Motor neuron (in vitro differentiated cells): ENCODE results near the gene PKHD1. TPM values are rescaled to one million over a fixed set of nuclear protein-coding genes. Genes with fewer than 3 reads are reported as not detected.

ENCODE experiments used
- ATAC-seq, 8 experiments: fragments of 200-7000 bp; cut with Tn5 transposase; replicated peaks in 6 of 8; 2 replicates each; pipeline ENCODE4 v1.8.0; 2021; ENCODE audit warnings: mild to moderate bottlenecking in 8 of 8, moderate library complexity in 8 of 8
- H3K27ac ChIP-seq, 2 donors: fragments of 250-450 bp; sonication (Bioruptor Pico); 2 replicates each; pipeline ENCODE4 v1.9.0; 2021; ENCODE audit warnings: antibody characterized with exemption in 2 of 2, mild to moderate bottlenecking in 2 of 2, moderate library complexity in 1 of 2
- H3K4me1 ChIP-seq, 2 donors: fragments of 250-450 bp; sonication (Bioruptor Pico); replicated peaks in 1 of 2; 2 replicates each; pipeline ENCODE4 v1.6.1; 2021; ENCODE audit warnings: antibody characterized with exemption in 2 of 2, mild to moderate bottlenecking in 2 of 2, moderate library complexity in 1 of 2
- H3K4me3 ChIP-seq, 5 donors: fragments of 250-450 bp; sonication (Bioruptor Pico); 2 replicates each; pipeline ENCODE4 v1.9.0; 2021; ENCODE audit warnings: antibody characterized with exemption in 5 of 5, mild to moderate bottlenecking in 5 of 5, moderate library complexity in 4 of 5
- WGBS, 10 experiments: fragments of 450-650 bp; shearing (Covaris generic); methylation state at CpG; one replicate each; pipeline ENCODE4 v1.0.0; 2022; 5-methylcytosine and 5-hydroxymethylcytosine counted together
- in situ Hi-C, 9 experiments: fragments of 400-800 bp; cut with MboI; loops; one replicate each; pipeline ENCODE4 v1.15.0; 2021; ENCODE audit warnings: low sequenced_read_pairs in 9 of 9, low pct_unique_long_range_greater_than_20kb in 2 of 9; ENCODE audit not compliant: unreplicated experiment in 9 of 9
- total RNA-seq, 8 experiments: library from RNA; unstranded; fragments of 300-600 nt; gene quantifications; 2 replicates each; pipeline versions ENCODE4 v1.2.3 to v1.2.4, GENCODE V29; 2022

Gene PKHD1
- total RNA-seq, 8 experiments from 2014 or later, result under 0.01 to 0.14 (median 0.09) TPM; not detected in 1

DNA sequence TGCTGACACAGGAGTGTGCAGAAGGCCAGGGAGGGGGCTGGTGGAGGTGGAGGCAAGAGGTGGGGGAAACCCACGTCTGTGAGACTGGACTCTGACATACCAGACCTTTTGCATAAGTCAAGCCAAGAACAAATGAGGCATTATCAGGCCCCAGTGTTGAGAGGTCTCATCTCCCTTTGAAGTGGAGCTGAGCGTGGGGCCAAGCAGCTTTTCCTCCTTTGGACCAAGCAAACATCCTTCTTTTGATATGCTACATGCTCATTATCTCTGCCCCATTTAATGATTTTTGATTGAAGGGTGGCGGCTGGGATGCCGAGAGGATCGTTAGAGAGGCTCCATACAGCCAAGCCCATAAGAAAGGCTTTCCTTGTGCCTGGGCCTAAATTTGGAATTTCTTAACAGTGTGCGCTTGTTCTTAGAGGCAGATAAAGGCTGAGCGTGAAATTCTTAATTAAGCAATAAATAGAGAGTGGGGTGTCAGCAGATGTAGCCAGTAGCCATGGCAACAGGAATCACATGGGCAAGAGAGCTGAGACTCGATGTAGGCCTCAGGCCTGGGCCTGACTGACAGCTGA lies 244.5 kb downstream of the PKHD1 start:
- WGBS, 10 experiments, result 0 to 42% (median 15%) methylated on average over 1 to 6 of the region's 8 CpGs; no CpG with 5 or more reads in 3 of the 10 experiments
- peak in 5 of 8 experiments; percentile 68 to 83 (median 77) for ATAC-seq
- Histone ChIP-seq H3K4me3 (no peak overlapping the region), H3K4me1 (peaks cover 41 to 49% of the 10 kb centered on the region in 2 donors), H3K27ac (peak overlapping the region; percentile 25 to 66)
- in situ Hi-C loops, result loop anchor here in 2 of 9 experiments (25.0 kb wide), 1 partner anchor 1031 kb away; the partner anchor contains the start of gene TFAP2B (in 2 of the 2)

- peak in 7 of 8 experiments; percentile 6 to 62 (median 38) for ATAC-seq
- in situ Hi-C loops, result loop anchor here in 2 of 9 experiments (25.0 kb wide), 1 partner anchor 1030 kb away; the partner anchor contains the start of gene TFAP2B (in 2 of the 2)
- Histone ChIP-seq H3K4me1 (peaks cover 41 to 49% of the 10 kb centered on the region in 2 donors), H3K27ac (peak overlapping the region; percentile 43 to 66), H3K4me3 (no peak overlapping the region)
- 0 to 60% (median 16%) methylated on average over 1 to 5 of the region's 11 CpGs; no CpG with 5 or more reads in 2 of the 10 experiments for WGBS, 10 experiments
Measured at GRCh38 chr6:51842061-51842803, 245.2 kb downstream of the PKHD1 start.

DNA sequence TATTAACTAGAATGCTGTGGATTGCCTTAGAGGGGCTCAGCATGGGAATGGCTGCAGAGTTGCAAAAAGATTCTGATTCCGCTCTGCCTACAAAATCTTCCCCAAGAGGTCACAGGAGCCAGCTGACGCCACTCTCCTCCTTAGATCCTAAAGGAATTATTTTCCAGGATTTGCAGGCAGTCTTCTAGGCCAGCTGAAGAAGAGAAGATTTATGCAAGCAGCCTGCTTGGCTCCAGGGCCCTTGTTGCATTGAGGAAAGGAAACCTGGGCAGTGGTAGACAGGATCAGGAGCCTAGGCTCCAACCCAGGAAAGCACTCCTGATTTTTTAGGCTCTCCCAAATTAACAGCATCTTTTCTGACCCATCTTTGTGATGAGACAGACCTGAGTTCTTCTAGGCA lies 245.8 kb downstream of the PKHD1 start:
- peaks cover 41 to 49% of the 10 kb centered on the region in 2 donors for H3K4me1 ChIP-seq
- peak in 6 of 8 experiments; percentile 23 to 86 (median 37) for ATAC-seq
- WGBS, 10 experiments, result 0 to 100% (median 58%) methylated on average over 1 to 2 of the region's 2 CpGs; no CpG with 5 or more reads in 2 of the 10 experiments
- H3K27ac ChIP-seq, result peak overlapping the region; percentile 43 to 64
- no peak overlapping the region for H3K4me3 ChIP-seq
- in situ Hi-C loops, result loop anchor here in 2 of 9 experiments (25.0 kb wide), 1 partner anchor 1029 kb away; the partner anchor contains the start of gene TFAP2B (in 2 of the 2)

GRCh38 chr6:51839726-51840374 lies 247.6 kb downstream of the PKHD1 start:
- Histone ChIP-seq H3K27ac (peak overlapping the region in 1 of 2 donors; percentile 24), H3K4me1 (peaks cover 41 to 49% of the 10 kb centered on the region in 2 donors), H3K4me3 (no peak overlapping the region)
- in situ Hi-C loops, result loop anchor here in 2 of 9 experiments (25.0 kb wide), 1 partner anchor 1028 kb away; the partner anchor contains the start of gene TFAP2B (in 2 of the 2)
- 4 to 55% (median 26%) methylated on average over 1 to 4 of the region's 4 CpGs; no CpG with 5 or more reads in 2 of the 10 experiments for WGBS, 10 experiments
- ATAC-seq, result peak in 7 of 8 experiments; percentile 38 to 59 (median 51)

DNA sequence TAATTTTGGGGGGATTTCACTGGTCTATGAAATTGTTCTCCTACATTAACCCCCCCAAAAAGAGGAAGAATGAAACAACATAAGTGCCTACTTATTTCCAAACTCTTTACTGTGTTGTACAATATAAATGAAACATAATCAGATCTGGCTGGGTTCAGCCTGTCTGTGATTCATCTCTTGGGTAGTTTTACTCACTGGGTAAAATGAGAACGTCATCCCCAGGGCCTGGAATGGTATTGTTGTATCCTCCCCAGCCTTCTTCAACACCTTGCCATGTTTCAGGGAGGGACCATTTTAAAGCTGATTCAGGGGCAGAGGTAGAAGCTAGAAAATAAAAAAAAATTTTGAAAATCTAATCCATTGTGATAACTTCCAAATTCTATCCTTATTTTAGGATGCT lies 256.7 kb downstream of the PKHD1 start:
- Histone ChIP-seq H3K4me3 (no peak overlapping the region), H3K4me1 (peaks cover 0 to 10% of the 10 kb centered on the region in 2 donors), H3K27ac (no peak overlapping the region)
- no peak for ATAC-seq
- WGBS, 10 experiments, result 0 to 100% (median 44%) methylated on average over 1 of the region's 1 CpG; no CpG with 5 or more reads in 3 of the 10 experiments
- in situ Hi-C loops, result loop anchor here in 2 of 9 experiments (25.0 kb wide), 1 partner anchor 1018 kb away; the partner anchor contains the start of gene TFAP2B (in 2 of the 2)

DNA sequence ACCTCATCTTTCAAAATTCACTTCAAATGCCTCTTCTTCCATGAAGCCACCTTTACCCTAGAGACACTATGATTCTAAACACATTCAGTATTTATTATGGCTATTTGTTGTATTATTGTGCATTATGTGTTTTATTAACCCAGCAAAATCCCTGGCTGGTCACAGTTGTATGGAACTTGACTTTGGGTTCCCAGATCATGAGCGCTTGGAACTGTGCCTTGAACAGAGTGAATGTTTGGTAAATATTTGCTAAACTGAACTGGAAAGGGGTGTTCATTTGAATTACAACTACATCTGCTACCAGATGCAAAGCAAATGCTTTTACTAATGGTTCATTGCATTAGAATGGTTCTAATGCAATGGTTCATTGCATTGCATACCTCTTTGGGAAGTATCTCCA lies 259.8 kb downstream of the PKHD1 start:
- H3K4me3 ChIP-seq, result no peak overlapping the region
- in situ Hi-C loops, result loop anchor here in 2 of 9 experiments (25.0 kb wide), 1 partner anchor 1015 kb away; the partner anchor contains the start of gene TFAP2B (in 2 of the 2)

GRCh38 chr6:51824940-51825339 lies 262.5 kb downstream of the PKHD1 start:
- ATAC-seq, result peak in 1 of 8 experiments; percentile 73
- no peak overlapping the region for H3K4me3 ChIP-seq
- in situ Hi-C loops, result loop anchor here in 3 of 9 experiments (25.0 kb wide), 1 partner anchor 1013 kb away; the partner anchor contains the start of gene TFAP2B (in 3 of the 3)
- H3K4me1 ChIP-seq, result peaks cover 0 to 10% of the 10 kb centered on the region in 2 donors
- H3K27ac ChIP-seq, result no peak overlapping the region

More for the DNA sequence above, 259.8 kb downstream of the PKHD1 start:
- ATAC-seq, result no peak
- peaks cover 0 to 10% of the 10 kb centered on the region in 2 donors for H3K4me1 ChIP-seq
- H3K27ac ChIP-seq, result no peak overlapping the region
- 0 to 80% (median 61%) methylated on average over 1 of the region's 1 CpG; no CpG with 5 or more reads in 4 of the 10 experiments for WGBS, 10 experiments

DNA sequence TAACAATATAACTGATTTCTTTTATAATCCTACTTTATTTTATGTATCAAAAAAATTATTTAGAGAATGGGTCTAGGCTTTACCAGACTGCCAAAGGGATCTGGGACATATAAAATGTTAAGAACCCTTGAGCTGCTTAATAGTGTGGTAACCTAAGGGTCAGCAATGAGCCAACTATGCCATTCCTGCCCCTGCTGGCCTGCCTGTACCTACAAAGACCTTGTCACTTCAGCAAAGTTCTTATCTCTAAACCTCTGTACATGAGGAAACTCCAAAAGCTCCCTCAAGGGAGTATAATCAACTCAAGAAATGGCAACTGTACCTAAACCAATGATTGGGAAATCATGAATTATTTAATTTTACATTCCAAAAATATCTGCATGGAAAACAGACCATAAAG lies 266.9 kb downstream of the PKHD1 start:
- no peak for ATAC-seq
- Histone ChIP-seq H3K27ac (no peak overlapping the region), H3K4me1 (peaks cover 13 to 17% of the 10 kb centered on the region in 2 donors), H3K4me3 (no peak overlapping the region)
- in situ Hi-C loops, result loop anchor here in 1 of 9 experiments (25.0 kb wide), 1 partner anchor 1008 kb away; the partner anchor contains the start of gene TFAP2B

DNA sequence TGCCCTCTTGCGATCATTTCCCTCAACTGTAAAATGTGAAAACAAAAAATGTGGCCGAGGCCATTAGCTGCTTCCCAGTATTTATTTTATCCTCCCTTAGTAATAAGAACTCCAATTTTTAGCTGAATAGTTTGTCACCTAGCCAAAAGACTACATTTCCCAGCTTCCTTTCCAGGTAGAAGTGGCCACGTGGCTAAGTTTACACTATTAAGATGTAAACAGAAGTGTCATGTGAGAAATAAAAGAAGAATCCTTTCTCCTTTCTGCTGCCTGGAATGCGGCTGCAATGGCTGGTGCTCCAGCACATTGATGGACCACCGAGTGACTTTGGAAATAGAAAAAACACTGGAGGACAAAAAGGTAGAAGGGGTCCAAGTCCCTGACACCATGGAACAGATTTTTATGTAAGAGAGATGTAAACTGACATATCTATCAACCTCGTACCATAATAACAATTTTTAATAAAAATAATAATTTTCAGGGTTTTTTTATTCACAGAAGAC lies 268.8 kb downstream of the PKHD1 start:
- Histone ChIP-seq H3K4me3 (no peak overlapping the region), H3K4me1 (peaks cover 13 to 17% of the 10 kb centered on the region in 2 donors), H3K27ac (no peak overlapping the region)
- in situ Hi-C loops, result loop anchor here in 1 of 9 experiments (25.0 kb wide), 1 partner anchor 1006 kb away; the partner anchor contains the start of gene TFAP2B
- ATAC-seq, result no peak
- 21 to 100% (median 61%) methylated on average over 2 to 6 of the region's 6 CpGs; no CpG with 5 or more reads in 1 of the 10 experiments for WGBS, 10 experiments

DNA sequence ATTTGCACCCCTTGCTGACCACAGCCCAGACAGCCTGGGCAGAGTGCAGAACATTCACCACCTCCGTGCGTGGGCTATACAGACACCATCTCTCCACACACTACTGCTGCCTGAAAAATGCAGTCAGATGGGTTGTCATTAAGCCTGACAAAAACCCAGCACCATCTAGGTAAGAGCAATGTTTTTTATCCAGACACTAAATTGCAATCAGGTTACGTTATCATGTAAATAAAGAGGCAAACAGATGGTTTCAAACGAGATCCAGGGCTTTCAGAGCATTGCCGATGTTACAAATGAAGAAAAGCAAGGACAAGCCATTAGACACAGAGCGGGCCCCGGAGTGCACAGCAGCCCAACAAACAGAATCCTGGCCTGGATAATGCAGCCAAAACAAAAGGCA lies 269.6 kb downstream of the PKHD1 start:
- ATAC-seq, result peak in 4 of 8 experiments; percentile 19 to 39 (median 28)
- Histone ChIP-seq H3K4me1 (peaks cover 13 to 17% of the 10 kb centered on the region in 2 donors), H3K27ac (no peak overlapping the region), H3K4me3 (no peak overlapping the region)
- WGBS, 10 experiments, result 14 to 83% (median 62%) methylated on average over 1 to 5 of the region's 7 CpGs; no CpG with 5 or more reads in 1 of the 10 experiments
- in situ Hi-C loops, result loop anchor here in 1 of 9 experiments (25.0 kb wide), 1 partner anchor 1006 kb away; the partner anchor contains the start of gene TFAP2B

GRCh38 chr6:51814418-51814817 lies 273.0 kb downstream of the PKHD1 start:
- no peak overlapping the region for H3K4me3 ChIP-seq
- in situ Hi-C loops, result loop anchor here in 1 of 9 experiments (25.0 kb wide), 1 partner anchor 1002 kb away; the partner anchor contains the start of gene TFAP2B
- peaks cover 13 to 17% of the 10 kb centered on the region in 2 donors for H3K4me1 ChIP-seq
- no peak for ATAC-seq
- 0% methylated on average over 1 of the region's 1 CpG; no CpG with 5 or more reads in 9 of the 10 experiments for WGBS, 10 experiments
- no peak overlapping the region for H3K27ac ChIP-seq

DNA sequence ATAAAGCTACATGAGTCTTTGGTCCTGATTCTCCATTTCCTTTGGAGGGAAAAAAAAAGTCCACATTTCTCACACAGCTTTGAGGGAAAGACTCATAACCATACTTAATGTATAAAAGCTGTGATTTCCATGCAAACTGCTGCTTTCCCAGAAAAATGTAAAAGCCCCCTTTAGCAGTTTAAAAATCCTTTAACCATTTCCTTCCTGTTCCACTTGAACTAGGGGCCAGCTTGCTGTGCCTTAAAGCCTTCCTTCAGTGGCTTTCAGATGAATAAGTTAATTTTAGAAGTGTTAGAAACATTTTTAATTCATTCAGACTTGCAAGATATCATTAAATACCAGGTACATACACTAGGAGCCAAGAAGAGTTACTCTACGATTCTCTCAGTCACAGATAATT lies 273.5 kb downstream of the PKHD1 start:
- WGBS, 10 experiments, result 0 to 90% (median 70%) methylated on average over 1 of the region's 1 CpG; no CpG with 5 or more reads in 5 of the 10 experiments
- in situ Hi-C loops, result loop anchor here in 1 of 9 experiments (25.0 kb wide), 1 partner anchor 1002 kb away; the partner anchor contains the start of gene TFAP2B

More for the DNA sequence above, 273.5 kb downstream of the PKHD1 start:
- H3K4me3 ChIP-seq, result no peak overlapping the region
- peaks cover 13 to 17% of the 10 kb centered on the region in 2 donors for H3K4me1 ChIP-seq
- ATAC-seq, result no peak
- no peak overlapping the region for H3K27ac ChIP-seq
